ENCODE results near the gene IFT43. TPM values are rescaled to one million over a fixed set of nuclear protein-coding genes. Genes with fewer than 3 reads are reported as not detected.

IFT43 gene
- total and polyA plus RNA-seq, 2 donors: 27.5 to 47.2 TPM

DNA sequence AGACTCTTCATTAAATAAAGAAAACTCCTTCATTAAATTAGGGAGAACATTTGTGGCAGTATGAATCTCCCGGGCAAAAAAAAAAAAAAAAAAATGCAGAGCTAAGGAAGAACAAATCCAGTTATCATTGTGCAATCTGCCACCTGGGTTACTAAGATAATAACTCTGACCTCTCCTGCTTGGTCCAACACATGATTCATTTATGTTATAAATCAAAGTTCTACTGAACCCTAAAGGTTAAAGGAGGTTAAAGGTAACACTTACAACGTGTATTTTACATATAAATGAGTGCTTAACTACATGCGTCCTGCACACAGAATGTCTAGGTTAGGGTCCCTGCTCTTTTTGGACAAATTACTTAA lies 8.0 kb upstream of the IFT43 start:
- Histone ChIP-seq H3K36me3 (ENCODE audit: control insufficient read depth in 2 of 2, insufficient read depth in 2 of 2, low read length in 1 of 2) (no peaks in the 10 kb centered on the region), H3K4me3 (ENCODE audit: low read length in 2 of 2) (no peak overlapping the region), H3K27me3 (ENCODE audit: control insufficient read depth in 2 of 2, insufficient read depth in 1 of 2, low read length in 1 of 2) (peaks cover 0 to 5% of the 10 kb centered on the region in 2 donors), H3K27ac (ENCODE audit: low read depth in 1 of 2, low read length in 1 of 2) (no peak overlapping the region), H3K9me3 (ENCODE audit: control insufficient read depth in 2 of 2, insufficient read depth in 1 of 2, low read length in 1 of 2) (no peaks in the 10 kb centered on the region), H3K4me1 (ENCODE audit: control insufficient read depth in 2 of 2, insufficient read depth in 2 of 2, low read length in 2 of 2) (peaks cover 5 to 29% of the 10 kb centered on the region in 2 donors)
- no peak for DNase-seq (ENCODE audit: low read depth in 6 of 9, low spot score in 9 of 9)
- WGBS: 88% methylated on average over 3 of the region's 3 CpGs

GRCh38 chr14:75978249-75978731 lies 7.3 kb upstream of the IFT43 start:
- Histone ChIP-seq H3K4me1 (ENCODE audit: control insufficient read depth in 2 of 2, insufficient read depth in 2 of 2, low read length in 2 of 2) (peaks cover 5 to 34% of the 10 kb centered on the region in 2 donors), H3K36me3 (ENCODE audit: control insufficient read depth in 2 of 2, insufficient read depth in 2 of 2, low read length in 1 of 2) (no peaks in the 10 kb centered on the region), H3K27me3 (ENCODE audit: control insufficient read depth in 2 of 2, insufficient read depth in 1 of 2, low read length in 1 of 2) (peaks cover 0 to 12% of the 10 kb centered on the region in 2 donors), H3K27ac (ENCODE audit: low read depth in 1 of 2, low read length in 1 of 2) (no peak overlapping the region), H3K9me3 (ENCODE audit: control insufficient read depth in 2 of 2, insufficient read depth in 1 of 2, low read length in 1 of 2) (no peaks in the 10 kb centered on the region), H3K4me3 (ENCODE audit: low read length in 2 of 2) (no peak overlapping the region)
- peak in 1 of 9 donors; percentile 16 for DNase-seq (ENCODE audit: low read depth in 6 of 9, low spot score in 9 of 9)
- WGBS: 49% methylated on average over 10 of the region's 10 CpGs

GRCh38 chr14:75979071-75979571 lies 6.4 kb upstream of the IFT43 start:
- no peak overlapping the region for H3K4me3 ChIP-seq (ENCODE audit: low read length in 2 of 2)
- DNase-seq (ENCODE audit: low read depth in 6 of 9, low spot score in 9 of 9): peak in 2 of 9 donors; percentile 15 to 47

GRCh38 chr14:75979648-75980565 lies 5.7 kb upstream of the IFT43 start:
- WGBS: 90% methylated on average over 27 of the region's 27 CpGs

More at GRCh38 chr14:75979071-75979571, 6.4 kb upstream of the IFT43 start:
- H3K9me3 ChIP-seq (ENCODE audit: control insufficient read depth in 2 of 2, insufficient read depth in 1 of 2, low read length in 1 of 2): no peaks in the 10 kb centered on the region
- no peaks in the 10 kb centered on the region for H3K36me3 ChIP-seq (ENCODE audit: control insufficient read depth in 2 of 2, insufficient read depth in 2 of 2, low read length in 1 of 2)
- no peak overlapping the region for H3K27ac ChIP-seq (ENCODE audit: low read depth in 1 of 2, low read length in 1 of 2)
- WGBS: 23% methylated on average over 14 of the region's 14 CpGs
- peaks cover 5 to 34% of the 10 kb centered on the region in 2 donors for H3K4me1 ChIP-seq (ENCODE audit: control insufficient read depth in 2 of 2, insufficient read depth in 2 of 2, low read length in 2 of 2)
- H3K27me3 ChIP-seq (ENCODE audit: control insufficient read depth in 2 of 2, insufficient read depth in 1 of 2, low read length in 1 of 2): peaks cover 0 to 20% of the 10 kb centered on the region in 2 donors

GRCh38 chr14:75980856-75981255 lies 4.7 kb upstream of the IFT43 start:
- 97% methylated on average over 8 of the region's 8 CpGs for WGBS
- H3K9me3 ChIP-seq (ENCODE audit: control insufficient read depth in 2 of 2, insufficient read depth in 1 of 2, low read length in 1 of 2): no peaks in the 10 kb centered on the region
- H3K36me3 ChIP-seq (ENCODE audit: control insufficient read depth in 2 of 2, insufficient read depth in 2 of 2, low read length in 1 of 2): no peaks in the 10 kb centered on the region
- DNase-seq (ENCODE audit: low read depth in 6 of 9, low spot score in 9 of 9): no peak
- H3K27me3 ChIP-seq (ENCODE audit: control insufficient read depth in 2 of 2, insufficient read depth in 1 of 2, low read length in 1 of 2): peaks cover 2 to 25% of the 10 kb centered on the region in 2 donors
- H3K27ac ChIP-seq (ENCODE audit: low read depth in 1 of 2, low read length in 1 of 2): peak overlapping the region in 1 of 2 donors; percentile 40
- H3K4me1 ChIP-seq (ENCODE audit: control insufficient read depth in 2 of 2, insufficient read depth in 2 of 2, low read length in 2 of 2): peaks cover 8 to 38% of the 10 kb centered on the region in 2 donors
- peak overlapping the region in 1 of 2 donors; percentile 55 for H3K4me3 ChIP-seq (ENCODE audit: low read length in 2 of 2)

More at GRCh38 chr14:75979648-75980565, 5.7 kb upstream of the IFT43 start:
- no peaks in the 10 kb centered on the region for H3K36me3 ChIP-seq (ENCODE audit: control insufficient read depth in 2 of 2, insufficient read depth in 2 of 2, low read length in 1 of 2)
- peaks cover 2 to 24% of the 10 kb centered on the region in 2 donors for H3K27me3 ChIP-seq (ENCODE audit: control insufficient read depth in 2 of 2, insufficient read depth in 1 of 2, low read length in 1 of 2)
- H3K9me3 ChIP-seq (ENCODE audit: control insufficient read depth in 2 of 2, insufficient read depth in 1 of 2, low read length in 1 of 2): no peaks in the 10 kb centered on the region
- no peak overlapping the region for H3K4me3 ChIP-seq (ENCODE audit: low read length in 2 of 2)
- DNase-seq (ENCODE audit: low read depth in 6 of 9, low spot score in 9 of 9): no peak
- no peak overlapping the region for H3K27ac ChIP-seq (ENCODE audit: low read depth in 1 of 2, low read length in 1 of 2)
- peaks cover 5 to 34% of the 10 kb centered on the region in 2 donors for H3K4me1 ChIP-seq (ENCODE audit: control insufficient read depth in 2 of 2, insufficient read depth in 2 of 2, low read length in 2 of 2)

DNA sequence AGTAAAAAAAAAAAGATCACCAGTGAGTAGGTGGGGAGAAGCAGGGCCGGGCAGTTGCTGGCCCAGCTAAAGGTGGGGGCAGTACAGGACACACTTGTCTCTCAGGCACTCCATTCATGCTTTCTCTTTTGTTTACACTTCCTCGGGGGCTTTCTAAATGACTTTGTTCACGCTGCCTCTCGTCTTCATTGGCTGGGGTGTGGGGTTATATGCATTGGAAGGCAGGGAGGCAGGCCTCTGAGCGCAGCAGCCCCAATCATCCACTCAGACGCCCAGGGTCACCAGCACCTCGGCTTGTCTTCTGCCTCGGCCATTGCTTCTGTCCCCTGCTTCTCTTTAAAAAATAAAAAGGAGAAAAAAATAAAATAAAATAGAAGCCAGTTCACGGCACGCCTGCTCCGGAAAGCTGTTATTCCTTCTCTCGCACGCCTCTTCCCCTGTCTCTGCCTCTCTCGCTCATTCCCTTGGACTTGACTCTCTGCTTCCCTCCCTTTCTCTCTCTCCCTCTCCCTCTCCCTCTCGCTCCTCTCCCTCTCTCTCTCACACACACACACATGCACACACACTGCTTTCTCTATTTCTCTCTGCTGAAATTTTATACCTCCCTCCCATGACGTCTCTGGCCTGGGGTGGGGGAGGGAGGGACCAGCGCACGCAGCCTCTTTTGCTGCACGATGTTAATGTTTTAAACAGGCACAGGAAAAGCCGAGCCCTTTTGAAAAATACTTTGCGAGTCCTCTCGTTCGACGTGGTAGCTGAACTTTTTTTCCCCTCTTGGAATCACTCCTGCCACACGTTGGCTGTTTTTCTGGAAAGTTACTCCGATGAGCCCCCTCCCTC lies 3.9 kb upstream of the IFT43 start, which contains the start of gene TGFB3:
TGFB3 (minus strand) TSS at position 570 of the 840 bp plus-strand sequence. CDS start 1,102 bp downstream, outside the sequence.
- WGBS: 6% methylated on average over 26 of the region's 26 CpGs
- peaks cover 8 to 45% of the 10 kb centered on the region in 2 donors for H3K4me1 ChIP-seq (ENCODE audit: control insufficient read depth in 2 of 2, insufficient read depth in 2 of 2, low read length in 2 of 2)
- no peaks in the 10 kb centered on the region for H3K9me3 ChIP-seq (ENCODE audit: control insufficient read depth in 2 of 2, insufficient read depth in 1 of 2, low read length in 1 of 2)
- DNase-seq (ENCODE audit: low read depth in 6 of 9, low spot score in 9 of 9): peak in 7 of 9 donors; percentile 27 to 77 (median 49)
- no peaks in the 10 kb centered on the region for H3K36me3 ChIP-seq (ENCODE audit: control insufficient read depth in 2 of 2, insufficient read depth in 2 of 2, low read length in 1 of 2)
- H3K27me3 ChIP-seq (ENCODE audit: control insufficient read depth in 2 of 2, insufficient read depth in 1 of 2, low read length in 1 of 2): peaks cover 2 to 25% of the 10 kb centered on the region in 2 donors
- H3K27ac ChIP-seq (ENCODE audit: low read depth in 1 of 2, low read length in 1 of 2): peak within 1 kb of the TSS; percentile 40 to 80
- peak within 1 kb of the TSS; percentile 55 to 75 for H3K4me3 ChIP-seq (ENCODE audit: low read length in 2 of 2)

- peaks cover 2 to 25% of the 10 kb centered on the region in 2 donors for H3K27me3 ChIP-seq (ENCODE audit: control insufficient read depth in 2 of 2, insufficient read depth in 1 of 2, low read length in 1 of 2)
- peak overlapping the region; percentile 40 to 80 for H3K27ac ChIP-seq (ENCODE audit: low read depth in 1 of 2, low read length in 1 of 2)
- WGBS: under 1% methylated on average over 77 of the region's 77 CpGs
- H3K4me1 ChIP-seq (ENCODE audit: control insufficient read depth in 2 of 2, insufficient read depth in 2 of 2, low read length in 2 of 2): peaks cover 8 to 45% of the 10 kb centered on the region in 2 donors
- H3K9me3 ChIP-seq (ENCODE audit: control insufficient read depth in 2 of 2, insufficient read depth in 1 of 2, low read length in 1 of 2): no peaks in the 10 kb centered on the region
- H3K36me3 ChIP-seq (ENCODE audit: control insufficient read depth in 2 of 2, insufficient read depth in 2 of 2, low read length in 1 of 2): no peaks in the 10 kb centered on the region
- peak in 7 of 9 donors; percentile 50 to 83 (median 66) for DNase-seq (ENCODE audit: low read depth in 6 of 9, low spot score in 9 of 9)
- peak overlapping the region; percentile 55 to 75 for H3K4me3 ChIP-seq (ENCODE audit: low read length in 2 of 2)
Measured at GRCh38 chr14:75982266-75983018, 3.1 kb upstream of the IFT43 start.

DNA sequence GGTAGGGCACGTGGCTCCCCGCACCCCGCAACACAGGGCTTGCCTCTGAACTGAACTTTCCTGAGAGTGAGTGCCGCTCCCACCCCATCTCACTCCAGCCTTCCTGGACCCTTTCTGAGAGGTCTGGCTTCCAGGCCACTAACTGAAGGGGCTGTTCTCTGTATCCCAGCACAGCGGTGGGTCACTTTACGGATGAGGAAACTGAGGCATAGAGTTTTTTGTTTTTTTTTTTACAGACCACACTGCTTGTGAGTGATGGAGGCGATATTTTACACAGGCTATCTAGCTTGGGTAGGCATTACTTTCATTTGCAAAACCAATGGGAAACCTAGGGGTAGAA lies 2.6 kb upstream of the IFT43 start:
- WGBS: 65% methylated on average over 7 of the region's 7 CpGs
- H3K36me3 ChIP-seq (ENCODE audit: control insufficient read depth in 2 of 2, insufficient read depth in 2 of 2, low read length in 1 of 2): no peaks in the 10 kb centered on the region
- DNase-seq (ENCODE audit: low read depth in 6 of 9, low spot score in 9 of 9): no peak
- H3K27me3 ChIP-seq (ENCODE audit: control insufficient read depth in 2 of 2, insufficient read depth in 1 of 2, low read length in 1 of 2): peaks cover 2 to 25% of the 10 kb centered on the region in 2 donors
- H3K27ac ChIP-seq (ENCODE audit: low read depth in 1 of 2, low read length in 1 of 2): no peak overlapping the region
- peak overlapping the region; percentile 55 to 75 for H3K4me3 ChIP-seq (ENCODE audit: low read length in 2 of 2)
- H3K9me3 ChIP-seq (ENCODE audit: control insufficient read depth in 2 of 2, insufficient read depth in 1 of 2, low read length in 1 of 2): no peaks in the 10 kb centered on the region
- H3K4me1 ChIP-seq (ENCODE audit: control insufficient read depth in 2 of 2, insufficient read depth in 2 of 2, low read length in 2 of 2): peaks cover 8 to 44% of the 10 kb centered on the region in 2 donors

Measured in thymus (tissue), 11 donors.